ENCODE data around the gene DOCK4.

GRCh38 chr7:112199672-112200071 is 6.5 kb downstream of the DOCK4 start:
- no peak for TF ChIP-seq POLR2AphosphoS5 (IDR thresholded peaks at IDR 0.05; ENCODE audit: low read depth)
- TF ChIP-seq, protein P1, sequence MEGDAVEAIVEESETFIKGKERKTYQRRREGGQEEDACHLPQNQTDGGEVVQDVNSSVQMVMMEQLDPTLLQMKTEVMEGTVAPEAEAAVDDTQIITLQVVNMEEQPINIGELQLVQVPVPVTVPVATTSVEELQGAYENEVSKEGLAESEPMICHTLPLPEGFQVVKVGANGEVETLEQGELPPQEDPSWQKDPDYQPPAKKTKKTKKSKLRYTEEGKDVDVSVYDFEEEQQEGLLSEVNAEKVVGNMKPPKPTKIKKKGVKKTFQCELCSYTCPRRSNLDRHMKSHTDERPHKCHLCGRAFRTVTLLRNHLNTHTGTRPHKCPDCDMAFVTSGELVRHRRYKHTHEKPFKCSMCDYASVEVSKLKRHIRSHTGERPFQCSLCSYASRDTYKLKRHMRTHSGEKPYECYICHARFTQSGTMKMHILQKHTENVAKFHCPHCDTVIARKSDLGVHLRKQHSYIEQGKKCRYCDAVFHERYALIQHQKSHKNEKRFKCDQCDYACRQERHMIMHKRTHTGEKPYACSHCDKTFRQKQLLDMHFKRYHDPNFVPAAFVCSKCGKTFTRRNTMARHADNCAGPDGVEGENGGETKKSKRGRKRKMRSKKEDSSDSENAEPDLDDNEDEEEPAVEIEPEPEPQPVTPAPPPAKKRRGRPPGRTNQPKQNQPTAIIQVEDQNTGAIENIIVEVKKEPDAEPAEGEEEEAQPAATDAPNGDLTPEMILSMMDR (IDR thresholded peaks at IDR 0.05; ENCODE audit: insufficient read depth, low read length) = no peak
- no peak for TF ChIP-seq REST (IDR thresholded peaks at IDR 0.05; ENCODE audit: insufficient replicate concordance, low read depth)
- no peak for TF ChIP-seq SPI1 (IDR thresholded peaks at IDR 0.05; ENCODE audit: borderline replicate concordance, low read depth)
